Measurements from ENCODE around the gene ARPC1B.

Gene ARPC1B

DNA sequence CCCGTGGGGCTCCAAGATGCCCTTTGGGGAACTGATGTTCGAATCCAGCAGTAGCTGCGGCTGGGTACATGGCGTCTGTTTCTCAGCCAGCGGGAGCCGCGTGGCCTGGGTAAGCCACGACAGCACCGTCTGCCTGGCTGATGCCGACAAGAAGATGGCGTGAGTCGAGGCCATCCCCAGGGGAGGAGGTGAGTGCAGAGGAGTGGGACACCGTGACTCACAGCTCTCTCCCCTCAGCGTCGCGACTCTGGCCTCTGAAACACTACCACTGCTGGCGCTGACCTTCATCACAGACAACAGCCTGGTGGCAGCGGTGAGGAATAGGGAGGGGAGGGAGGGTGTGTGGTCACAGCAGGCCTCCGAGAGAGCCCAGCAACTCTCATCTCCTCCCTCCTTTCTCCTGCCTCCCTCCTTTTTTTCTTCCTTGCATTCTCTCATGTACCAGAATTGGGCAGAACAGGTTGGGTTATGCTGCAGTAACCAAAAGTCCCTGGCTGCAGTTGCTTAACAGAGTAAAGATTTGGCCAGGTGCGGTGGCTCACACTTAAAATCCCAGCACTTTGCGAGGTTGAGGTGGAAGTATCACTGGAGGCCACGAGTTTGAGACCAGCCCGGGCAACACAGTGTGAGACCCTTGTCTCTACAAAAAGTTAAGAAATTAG lies 16.5 kb downstream of the ARPC1B start:
- DNase-seq: no peak

GRCh38 chr7:99392046-99392445 lies 17.5 kb downstream of the ARPC1B start:
- no peak for DNase-seq

GRCh38 chr7:99392659-99393354 lies 18.3 kb downstream of the ARPC1B start:
- peak; percentile 80 for DNase-seq

DNA sequence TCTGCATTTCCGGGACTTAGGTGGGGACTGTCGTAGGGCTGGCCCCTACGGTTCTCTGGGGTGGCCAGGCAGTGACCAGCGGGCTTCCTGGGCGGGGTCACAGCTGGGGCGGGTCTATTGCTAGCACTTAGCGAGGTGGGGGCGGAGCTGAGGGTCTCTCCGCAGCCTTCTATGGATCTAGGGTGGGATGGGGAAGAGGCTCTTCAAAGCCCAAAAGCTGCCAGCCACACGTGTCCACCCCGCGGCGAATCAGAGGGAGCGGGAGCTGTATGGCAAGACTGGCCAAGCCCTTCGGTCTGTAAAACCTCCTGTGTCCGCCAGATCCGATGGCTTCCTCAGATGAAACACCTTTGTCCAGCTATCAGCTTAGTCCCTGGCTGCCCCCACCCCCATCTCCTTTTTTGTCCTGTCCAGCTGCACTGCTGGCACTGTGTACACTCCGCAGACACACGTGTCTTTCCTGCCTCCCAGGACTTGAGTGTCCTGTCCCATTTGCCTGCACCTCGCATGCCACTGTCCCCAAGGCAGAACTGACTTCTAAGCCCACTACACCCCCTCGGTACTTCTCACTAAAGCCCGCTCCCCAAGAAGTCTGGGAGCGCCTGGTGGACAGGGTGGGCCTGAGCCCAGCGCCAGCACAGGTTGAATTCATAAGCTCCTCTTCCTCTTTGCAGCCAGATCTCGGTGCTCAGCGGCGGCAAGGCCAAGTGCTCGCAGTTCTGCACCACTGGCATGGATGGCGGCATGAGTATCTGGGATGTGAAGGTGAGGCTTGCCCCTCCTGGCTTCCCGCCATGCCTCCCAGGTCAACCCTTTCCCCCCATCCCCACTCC lies 19.0 kb downstream of the ARPC1B start:
- DNase-seq: no peak

DNA sequence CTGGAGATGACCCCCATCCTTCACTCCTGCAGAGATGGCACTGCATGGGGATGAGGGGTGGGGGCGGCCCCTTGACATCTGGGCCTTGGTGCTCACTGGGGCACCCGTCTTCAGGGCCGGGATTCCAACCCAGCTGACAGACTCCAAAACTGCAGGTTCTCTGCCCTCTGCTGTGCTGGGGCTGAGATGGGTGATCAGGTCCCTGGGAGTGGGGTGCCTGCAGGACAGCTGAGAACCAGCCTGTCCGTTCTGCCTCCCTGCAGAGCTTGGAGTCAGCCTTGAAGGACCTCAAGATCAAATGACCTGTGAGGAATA lies 19.6 kb downstream of the ARPC1B start:
- DNase-seq: no peak

- no peak for DNase-seq
These were observed 21.2 kb downstream of the ARPC1B start for GRCh38 chr7:99395616-99396327.

DNA sequence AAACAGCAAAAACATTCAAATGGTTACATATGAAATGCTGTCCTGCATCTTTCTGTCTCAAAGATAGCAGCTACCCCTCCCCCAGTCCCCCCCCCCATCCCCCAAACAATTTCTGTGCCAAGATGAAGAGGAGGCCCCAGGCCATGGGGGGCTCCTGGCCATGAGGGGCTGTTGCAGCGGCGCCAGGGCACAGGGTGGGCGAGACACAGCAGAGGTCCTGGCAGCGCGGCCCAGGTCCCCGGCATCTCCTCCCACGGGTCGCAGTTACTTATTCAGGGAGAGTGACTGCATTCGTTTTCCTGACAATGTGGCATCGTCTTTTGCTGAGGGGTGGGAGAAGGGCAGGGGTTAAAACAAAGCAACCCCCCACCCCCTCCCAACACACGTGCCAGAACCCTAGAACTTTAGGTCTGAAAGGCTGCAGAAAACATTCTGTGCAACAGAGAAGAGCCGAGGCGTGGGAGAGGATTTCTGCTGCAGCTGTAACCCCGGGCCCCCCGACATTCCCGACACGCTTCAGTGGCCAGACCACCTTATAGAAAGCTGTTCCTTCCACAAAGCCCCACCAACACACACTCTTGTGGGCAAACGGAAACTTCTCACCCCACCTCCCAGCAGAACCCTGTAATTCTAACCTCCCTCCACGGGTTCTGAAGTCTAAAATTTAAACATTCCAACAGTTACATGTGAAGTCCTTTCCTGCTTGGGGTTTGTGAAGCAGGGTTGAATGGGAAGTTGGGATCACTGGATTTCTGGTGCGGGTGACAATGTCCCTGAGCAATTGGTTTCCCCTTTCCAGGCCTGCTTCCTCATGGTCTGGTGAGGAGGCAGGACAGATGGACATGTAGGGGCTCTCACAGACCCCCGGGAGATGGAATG lies 22.1 kb downstream of the ARPC1B start:
- DNase-seq: no peak

- no peak for DNase-seq
These were observed 22.9 kb downstream of the ARPC1B start for GRCh38 chr7:99397297-99397983.

DNA sequence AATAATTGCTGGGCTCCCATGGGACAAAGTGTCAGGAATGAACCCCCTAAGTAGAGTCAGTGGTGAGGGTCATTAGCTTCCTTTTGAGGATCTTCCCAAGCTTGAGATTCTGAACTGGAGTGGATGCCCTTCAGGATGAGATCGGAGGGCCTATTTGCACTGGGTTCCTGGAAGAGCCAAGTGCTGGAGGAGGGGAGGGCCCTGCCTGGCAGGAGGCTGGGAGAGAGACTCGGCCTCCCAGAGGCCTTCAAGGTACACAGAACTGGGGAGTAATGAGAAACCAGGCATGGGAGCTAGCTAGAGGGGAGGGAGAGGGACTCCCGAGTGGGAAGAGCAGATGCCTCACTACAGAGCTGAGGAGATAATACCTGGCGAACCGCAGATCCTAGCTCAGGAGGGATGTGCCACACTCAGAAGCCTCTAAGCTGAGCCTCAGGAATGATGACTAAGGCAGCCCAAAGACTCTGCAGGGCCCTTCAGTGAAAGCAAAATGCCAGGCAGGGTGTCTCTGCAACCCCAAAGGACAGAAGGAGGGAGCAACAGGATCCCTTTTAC lies 24.4 kb downstream of the ARPC1B start:
- no peak for DNase-seq

GRCh38 chr7:99399597-99399996 lies 25.1 kb downstream of the ARPC1B start:
- DNase-seq: no peak

GRCh38 chr7:99402854-99403253 lies 28.3 kb downstream of the ARPC1B start:
- DNase-seq: no peak

GRCh38 chr7:99403764-99404163 lies 29.2 kb downstream of the ARPC1B start:
- no peak for DNase-seq

DNA sequence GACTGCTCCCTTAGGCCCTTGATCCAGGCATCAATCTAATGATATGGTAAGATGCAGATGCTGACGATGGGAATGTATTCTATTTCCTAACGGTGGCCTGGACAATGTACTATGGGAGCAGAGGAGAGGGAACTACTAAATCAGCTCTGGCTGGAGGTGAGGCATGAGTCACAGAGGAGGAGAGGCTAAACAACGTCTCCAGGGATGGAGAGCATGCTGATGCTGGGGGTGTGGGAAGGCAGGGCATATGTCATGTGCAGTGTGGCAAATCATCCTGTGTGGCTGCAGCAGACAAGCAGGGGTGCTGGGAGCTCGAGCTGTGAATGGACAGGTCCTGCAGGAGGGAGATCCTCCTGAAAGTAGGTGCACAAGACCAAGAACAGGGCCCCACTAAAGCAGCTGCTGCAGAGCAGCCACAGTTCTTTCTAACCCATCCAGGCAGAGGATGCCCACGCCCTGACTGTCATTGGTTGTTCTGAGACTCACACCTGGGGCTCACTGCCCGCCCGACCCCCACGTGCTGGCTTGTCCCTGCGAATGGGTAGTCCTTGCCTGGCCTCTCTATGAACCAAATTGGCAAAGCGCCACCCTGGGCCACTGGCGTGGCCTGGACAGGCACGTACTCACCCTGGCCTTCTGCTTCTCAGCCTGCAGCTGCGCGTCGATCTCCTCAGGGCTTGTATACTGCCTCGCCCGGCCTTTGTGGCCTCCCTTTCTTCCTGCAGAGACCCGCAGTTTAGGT lies 29.9 kb downstream of the ARPC1B start:
- DNase-seq: no peak

GRCh38 chr7:99404977-99405320 lies 30.4 kb downstream of the ARPC1B start:
- no peak for DNase-seq

GRCh38 chr7:99406557-99406956 lies 32.0 kb downstream of the ARPC1B start:
- DNase-seq: no peak

GRCh38 chr7:99407872-99408378 lies 33.4 kb downstream of the ARPC1B start:
- DNase-seq: peak; percentile 27

DNA sequence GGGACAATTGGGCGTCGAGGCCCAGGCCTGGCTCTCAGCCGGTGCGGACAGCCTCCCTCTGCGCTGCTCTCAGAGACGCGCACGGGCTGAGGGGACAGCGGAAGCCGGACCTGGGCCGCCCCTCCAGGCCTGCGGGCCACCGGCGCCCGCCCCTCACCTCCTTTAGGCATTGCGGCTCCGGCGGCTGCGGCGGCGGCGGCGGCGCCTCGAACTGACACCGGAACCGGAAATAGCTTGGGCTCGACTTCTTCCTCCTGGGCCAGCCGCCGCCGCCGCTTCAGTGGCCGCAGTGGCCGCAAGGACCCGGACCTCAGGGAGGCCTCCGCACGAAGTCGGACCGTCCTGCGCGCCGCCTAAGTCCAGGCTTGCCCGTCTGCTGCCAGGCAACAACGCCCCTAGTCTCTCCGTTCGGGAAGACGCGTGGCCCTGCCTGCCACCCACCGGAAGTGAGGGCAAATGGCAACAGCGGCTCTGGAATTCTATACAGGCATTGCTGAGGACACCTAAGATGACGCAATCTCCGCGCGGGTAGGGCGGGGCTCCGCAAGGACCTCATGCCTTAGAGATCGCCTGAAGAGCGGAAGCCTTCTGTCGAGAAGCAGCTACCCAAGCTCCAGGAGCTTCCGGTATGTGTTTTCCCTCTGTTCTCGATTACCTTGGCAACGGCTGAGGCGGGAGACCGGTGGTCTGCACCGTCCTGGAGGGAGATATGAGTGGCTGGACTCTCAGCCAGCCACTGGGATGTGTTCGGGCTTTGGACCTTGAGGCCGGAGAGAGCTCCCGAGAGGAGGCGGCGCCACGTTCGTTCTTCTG lies 34.1 kb downstream of the ARPC1B start, which contains the start of the genes BUD31 and PDAP1:
BUD31 (plus strand) TSS at position 591 of the 813 bp plus-strand sequence. CDS start 2,124 bp downstream, outside the sequence.
PDAP1 (minus strand) TSS at position 219 of the 813 bp plus-strand sequence; CDS start at position 170, 49 bp downstream.
- peak; percentile 93 for DNase-seq

- DNase-seq: no peak
These were observed 34.7 kb downstream of the ARPC1B start for GRCh38 chr7:99409192-99409572.

- DNase-seq: no peak
These were observed 35.3 kb downstream of the ARPC1B start for GRCh38 chr7:99409806-99410205.

Measured in NCI-H2107 (cell line).